A673 (cell line): ENCODE measurements around the gene TAS1R1.

Experiments
- CTCF ChIP-seq: fragments of 300-800, 200-600 bp; sonication (generic); conservative IDR thresholded peaks from 2 replicates; pipeline ENCODE4 v1.5.1; 2017; ENCODE audit warnings: low read depth, mild to moderate bottlenecking, antibody characterized with exemption, low read length, moderate library complexity, mixed read lengths
- EZH2 ChIP-seq: fragments of 200-600 bp; sonication (generic); IDR thresholded peaks from 2 replicates; pipeline ENCODE4 v1.6.1; 2017; ENCODE audit warnings: borderline replicate concordance, low read depth, mild to moderate bottlenecking, mixed read lengths, antibody characterized with exemption, low read length; ENCODE audit not compliant: poor library complexity, severe bottlenecking

GRCh38 chr1:6619045-6619444 lies 63.9 kb downstream of the TAS1R1 start:
- no peak for TF ChIP-seq EZH2
- TF ChIP-seq CTCF, result no peak
